Skin of body (tissue), 2 donors: ENCODE measurements around the gene ABCF1. TPM values are rescaled to one million over a fixed set of nuclear protein-coding genes. Genes with fewer than 3 reads are reported as not detected.
"Not testable (repeated sequence)": the region's sequence is repeated elsewhere in the genome, so short reads cannot be mapped to it uniquely, and the experiment has no call there.

Source experiments
- DNase-seq: peaks from one replicate; lab custom pipeline; 2025; lab: John Stamatoyannopoulos, UW
- total RNA-seq: library from RNA; depleted of rRNA; stranded (reverse); fragments of >200 nt; gene quantifications from one replicate; pipeline ENCODE4 v1.2.3, GENCODE V29; 2014

The ABCF1 gene
- total RNA-seq = 27.4 TPM

GRCh38 chr6:30571075-30571761 lies at the start of gene ABCF1:
Gene ABCF1 (plus strand): TSS chr6:30571442. CDS start chr6:30571488, 46 bp downstream.
- peak; percentile 97 for DNase-seq

GRCh38 chr6:30521952-30522351 lies 49.3 kb upstream of the ABCF1 start:
- DNase-seq = not testable (repeated sequence)

- DNase-seq = not testable (repeated sequence)
These were observed 44.8 kb upstream of the ABCF1 start for GRCh38 chr6:30526444-30526843.

GRCh38 chr6:30529349-30529875 lies 41.8 kb upstream of the ABCF1 start:
- not testable (repeated sequence) for DNase-seq

- DNase-seq = no peak
These were observed 41.2 kb upstream of the ABCF1 start for GRCh38 chr6:30530014-30530413.

- DNase-seq = no peak
These were observed 37.6 kb upstream of the ABCF1 start for GRCh38 chr6:30533460-30534294.

GRCh38 chr6:30537931-30538330 lies 33.3 kb upstream of the ABCF1 start:
- DNase-seq = no peak

GRCh38 chr6:30541515-30542403 lies 29.5 kb upstream of the ABCF1 start:
- DNase-seq = peak; percentile 73

- no peak for DNase-seq
These were observed 28.9 kb upstream of the ABCF1 start for GRCh38 chr6:30542404-30542725.

GRCh38 chr6:30542915-30543314 lies 28.3 kb upstream of the ABCF1 start:
- DNase-seq = no peak

GRCh38 chr6:30543821-30544220 lies 27.4 kb upstream of the ABCF1 start:
- DNase-seq = no peak

GRCh38 chr6:30544666-30545272 lies 26.5 kb upstream of the ABCF1 start:
- DNase-seq = peak; percentile 32

GRCh38 chr6:30547454-30547853 lies 23.8 kb upstream of the ABCF1 start:
- DNase-seq = no peak

GRCh38 chr6:30548375-30548774 lies 22.9 kb upstream of the ABCF1 start:
- no peak for DNase-seq

- DNase-seq = no peak
These were observed 16.8 kb upstream of the ABCF1 start for GRCh38 chr6:30554404-30554803.

GRCh38 chr6:30554962-30555815 lies 16.1 kb upstream of the ABCF1 start:
- no peak for DNase-seq

- DNase-seq = peak; percentile 91
These were observed 15.5 kb upstream of the ABCF1 start for GRCh38 chr6:30555816-30556065.

GRCh38 chr6:30556066-30556905 lies 15.0 kb upstream of the ABCF1 start, which contains the start of gene GNL1:
Gene GNL1 (minus strand): TSS chr6:30556489. CDS start chr6:30556203, 286 bp downstream.
- peak; percentile 94 for DNase-seq

- peak; percentile 91 for DNase-seq
These were observed 14.1 kb upstream of the ABCF1 start, which contains the start of gene PRR3 for GRCh38 chr6:30556906-30557682. Gene PRR3 (plus strand): TSS chr6:30557295. CDS start chr6:30557345, 50 bp downstream.
